Measurements from ENCODE around the gene RAD51C.
"Not testable (repeated sequence)": the region's sequence is repeated elsewhere in the genome, so short reads cannot be mapped to it uniquely, and the experiment has no call there.

RAD51C gene

DNA sequence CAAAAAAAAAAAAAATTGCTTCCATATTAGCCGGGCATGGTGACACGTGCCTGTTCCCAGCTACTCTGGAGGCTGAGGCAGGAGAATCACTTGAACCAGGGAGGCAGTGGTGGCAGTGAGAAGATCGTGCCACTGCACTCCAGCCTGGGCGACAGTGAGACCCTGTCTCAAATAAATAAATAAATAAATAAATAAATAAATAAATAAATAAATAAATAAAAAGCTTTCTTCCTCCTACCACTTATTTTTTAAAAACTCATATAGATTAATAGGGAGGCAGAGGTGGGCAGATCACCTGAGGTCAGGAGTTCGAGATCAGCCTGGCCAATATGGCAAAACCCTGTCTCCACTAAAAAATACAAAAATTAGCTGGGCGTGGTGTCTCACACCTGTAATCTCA lies 7.9 kb upstream of the RAD51C start:
- not testable (repeated sequence) for DNase-seq

DNA sequence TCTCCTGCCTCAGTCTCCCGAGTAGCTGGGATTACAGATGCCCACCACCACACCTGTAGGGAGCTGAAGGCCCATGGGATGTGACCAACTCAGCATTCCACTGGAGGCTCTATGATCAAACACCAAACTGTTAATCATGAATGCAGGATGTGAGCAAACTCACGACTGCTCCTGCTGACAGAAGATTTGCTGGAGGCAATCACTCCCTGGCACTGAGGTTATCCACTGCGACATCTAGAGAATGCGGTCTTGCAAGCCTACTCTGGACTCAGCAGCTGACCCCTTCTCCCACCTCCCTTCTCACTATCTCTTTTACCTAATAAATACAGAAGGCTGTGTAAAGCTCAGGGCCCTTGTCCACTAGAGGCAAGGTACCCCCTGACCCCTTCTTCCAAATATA lies 5.4 kb upstream of the RAD51C start:
- no peak for DNase-seq

- no peak for DNase-seq
These were observed 3.9 kb upstream of the RAD51C start for GRCh38 chr17:58688521-58688920.

GRCh38 chr17:58690033-58690432 lies 2.4 kb upstream of the RAD51C start:
- not testable (repeated sequence) for DNase-seq

GRCh38 chr17:58691701-58692238 lies 632 bp upstream of the RAD51C start, which contains the start of gene TEX14:
TEX14 (minus strand) TSS chr17:58692045; CDS start chr17:58652001, 40,044 bp downstream.
- DNase-seq: no peak

- DNase-seq: no peak
These were observed 806 bp downstream of the RAD51C start for GRCh38 chr17:58693208-58693607.

DNA sequence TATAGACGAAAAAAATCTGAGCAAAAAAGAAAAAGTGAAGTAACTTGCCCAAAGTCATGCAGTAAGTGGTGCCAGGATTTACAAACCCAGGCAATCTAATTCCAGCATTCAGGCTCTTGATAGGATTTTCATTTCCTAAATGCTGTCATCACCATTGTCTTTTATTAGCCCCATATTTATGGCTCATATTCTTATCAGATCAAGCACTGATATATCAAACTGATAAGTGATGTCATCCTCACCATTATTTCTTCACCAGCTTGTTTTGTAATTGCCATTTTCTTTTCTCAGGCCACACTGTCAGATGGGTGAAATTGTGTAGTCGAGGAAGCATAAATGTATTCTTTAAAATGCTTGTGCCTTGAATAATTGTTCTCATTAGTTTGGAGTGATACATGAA lies 1.3 kb downstream of the RAD51C start:
- no peak for DNase-seq

DNA sequence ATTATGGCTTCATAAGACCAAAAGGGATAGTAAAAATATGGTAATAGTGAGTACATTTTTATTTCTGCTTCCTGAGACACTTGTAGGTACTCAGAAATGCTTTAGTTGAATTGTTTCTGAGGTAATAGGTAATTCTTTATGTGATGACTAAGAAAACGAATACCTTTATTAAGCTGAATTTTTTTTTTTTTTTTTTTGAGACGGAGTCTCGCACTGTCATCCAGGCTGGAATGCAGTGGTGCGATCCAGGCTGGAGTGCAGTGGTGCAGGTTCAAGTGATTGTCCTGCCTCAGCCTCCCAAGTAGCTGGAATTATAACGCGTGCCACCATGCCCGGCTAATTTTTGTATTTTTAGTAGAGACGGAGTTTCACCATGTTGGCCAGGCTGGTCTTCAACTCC lies 1.9 kb downstream of the RAD51C start:
- DNase-seq: no peak

GRCh38 chr17:58694826-58695225 lies 2.4 kb downstream of the RAD51C start:
- DNase-seq: no peak

- no peak for DNase-seq
These were observed 7.4 kb downstream of the RAD51C start for GRCh38 chr17:58699771-58700170.

DNA sequence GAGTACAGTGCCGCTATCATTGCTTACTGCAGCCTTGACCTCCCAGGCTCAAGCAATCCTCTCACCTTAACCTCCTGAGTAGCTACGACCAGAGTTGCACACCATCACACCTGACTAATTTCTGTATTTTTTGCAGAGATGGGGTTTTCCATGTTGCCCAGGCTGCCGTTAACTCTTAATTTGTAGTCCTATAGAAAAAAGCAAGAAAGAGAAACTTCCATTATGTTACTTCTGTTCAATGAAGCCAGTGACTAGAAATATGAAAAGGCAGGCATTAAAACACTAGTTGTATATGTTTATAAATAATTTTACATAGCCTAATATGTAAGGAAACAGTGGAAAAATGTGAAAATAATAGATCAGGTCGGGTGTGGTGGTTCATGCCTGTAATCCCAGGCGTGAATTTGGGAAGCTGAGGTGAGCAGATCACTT lies 9.7 kb downstream of the RAD51C start:
- peak; percentile 87 for DNase-seq

- no peak for DNase-seq
These were observed 10.3 kb downstream of the RAD51C start for GRCh38 chr17:58702708-58703107.

GRCh38 chr17:58703137-58703915 lies 10.9 kb downstream of the RAD51C start:
- peak; percentile 66 for DNase-seq

- DNase-seq: no peak
These were observed 11.5 kb downstream of the RAD51C start for GRCh38 chr17:58703916-58704286.

DNA sequence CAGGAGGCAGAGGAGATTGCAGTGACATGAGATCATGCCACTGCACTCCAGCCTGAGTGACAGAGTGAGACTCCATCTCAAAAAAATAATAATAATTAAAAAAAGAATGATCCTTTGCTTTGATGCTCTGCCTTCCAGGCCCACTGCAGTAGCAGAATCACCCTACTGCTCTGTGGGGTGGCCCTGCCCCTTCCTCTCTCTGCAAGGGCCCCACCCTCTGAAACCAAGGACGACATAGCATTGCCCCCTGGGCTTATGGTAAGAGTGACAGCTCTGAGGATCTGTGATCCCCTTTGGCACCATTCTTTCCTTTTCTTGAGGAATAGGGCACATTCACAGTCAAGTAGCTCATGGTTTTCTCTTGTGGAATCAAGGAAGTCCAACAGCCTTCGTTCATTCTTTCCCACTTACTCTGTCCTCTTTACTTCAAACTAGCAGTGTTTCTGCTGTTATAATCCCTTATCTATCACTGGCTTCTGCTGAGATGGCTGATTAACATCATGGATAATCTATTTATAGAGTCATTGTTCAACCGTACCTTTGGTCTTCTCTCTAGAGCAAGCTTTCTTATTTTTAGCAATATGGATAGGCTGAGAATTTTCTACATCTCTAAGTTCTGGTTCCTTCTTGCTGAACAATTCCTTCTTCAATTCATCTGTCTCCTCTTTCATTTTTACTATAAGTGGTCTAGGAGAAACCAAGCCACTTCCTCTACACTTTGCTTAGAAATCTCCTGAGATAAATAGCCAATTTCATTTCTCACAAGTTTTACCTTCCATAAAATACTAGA lies 14.1 kb downstream of the RAD51C start:
- peak; percentile 58 for DNase-seq

DNA sequence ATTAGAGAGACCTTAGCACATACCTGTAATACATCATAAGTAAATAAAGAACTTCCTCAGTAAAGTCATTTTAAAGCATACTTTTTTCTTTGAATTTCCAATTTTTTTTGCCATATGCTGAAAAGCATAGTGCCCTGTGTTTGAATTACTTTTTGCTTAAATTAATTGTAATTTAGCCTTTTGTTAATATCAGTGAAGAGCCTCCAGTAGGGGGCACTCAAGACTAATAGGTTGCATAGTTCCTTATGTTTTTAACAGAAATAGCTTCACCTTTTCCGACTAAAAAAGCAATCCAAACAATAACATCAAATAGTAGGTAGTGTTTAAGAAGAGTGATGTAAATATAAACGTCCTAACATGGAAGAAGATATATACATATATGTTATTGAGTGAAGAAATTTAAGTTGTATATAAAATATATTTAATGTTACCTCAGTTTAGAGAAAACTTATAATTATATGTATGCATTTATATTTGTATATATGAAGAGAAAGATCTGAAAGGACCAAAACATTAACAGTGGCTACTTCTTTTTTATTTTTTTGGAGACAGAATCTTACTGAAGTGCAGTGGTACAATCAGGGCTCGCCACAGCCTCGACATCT lies 18.6 kb downstream of the RAD51C start:
- peak; percentile 57 for DNase-seq

- DNase-seq: no peak
These were observed 29.9 kb downstream of the RAD51C start for GRCh38 chr17:58722274-58722673.

DNA sequence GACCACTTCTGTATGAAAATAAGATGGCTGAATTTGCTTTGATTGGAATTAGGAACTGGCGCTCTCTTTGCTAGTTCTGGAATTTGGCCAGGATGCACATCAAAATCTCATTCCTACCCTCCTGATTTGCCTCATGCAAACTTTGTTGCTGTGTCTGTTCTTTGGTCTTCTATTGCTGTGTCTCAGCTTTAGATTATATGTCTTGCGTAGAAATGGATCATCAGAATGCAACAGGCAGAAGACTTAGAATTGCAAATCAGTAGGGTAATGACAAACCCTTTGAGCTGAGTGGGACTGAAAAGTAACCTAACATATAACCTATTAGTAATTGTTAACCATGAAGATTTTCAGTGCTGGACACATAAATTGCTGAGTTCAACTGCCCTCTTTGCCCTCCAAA lies 30.3 kb downstream of the RAD51C start:
- DNase-seq: no peak

GRCh38 chr17:58728798-58729197 lies 36.4 kb downstream of the RAD51C start:
- DNase-seq: no peak

GRCh38 chr17:58730937-58731336 lies 38.5 kb downstream of the RAD51C start:
- DNase-seq: no peak

GRCh38 chr17:58734040-58734439 lies 41.6 kb downstream of the RAD51C start:
- DNase-seq: no peak

DNA sequence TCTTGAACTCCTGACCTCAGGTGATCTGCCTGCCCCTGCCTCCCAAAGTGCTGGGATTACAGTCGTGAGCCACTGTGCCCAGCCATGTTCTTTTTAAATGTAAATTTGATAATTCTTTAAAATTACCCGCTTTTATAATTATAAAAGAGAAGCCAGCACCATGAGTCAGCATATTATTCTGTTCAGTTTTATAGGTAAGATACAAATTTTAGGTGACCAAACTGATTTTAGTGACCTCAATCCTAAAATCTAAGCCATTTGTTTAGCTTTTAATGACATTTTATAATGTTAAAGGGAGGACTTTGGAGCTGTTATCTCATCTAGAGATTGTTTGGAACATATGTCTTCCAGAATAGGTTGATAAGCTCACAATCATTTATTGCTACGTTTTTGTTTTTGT lies 42.4 kb downstream of the RAD51C start:
- no peak for DNase-seq

GRCh38 chr17:58741121-58741625 lies 48.8 kb downstream of the RAD51C start:
- DNase-seq: no peak

Data from activated CD4-positive, alpha-beta T cell treated with anti-CD3 and anti-CD28 coated beads, Interleukin-2, Interleukin-6, amounts not matched to agents 100 ng/mL and 50 ng/mL, durations not matched to agents 16 hours and 8 hours (primary cell).